PFSK-1 (cell line): ENCODE results near the gene CX3CL1.

Source experiments
- POLR2AphosphoS5 ChIP-seq: IDR thresholded peaks from 2 replicates; pipeline ENCODE4 v1.6.1; 2012; ENCODE audit warnings: low read depth, mild to moderate bottlenecking, control low read depth, low read length, moderate library complexity
- SIN3A ChIP-seq: IDR thresholded peaks from 2 replicates; pipeline ENCODE4 v1.6.1; 2012; ENCODE audit warnings: mild to moderate bottlenecking, low read length, moderate library complexity, borderline replicate concordance; ENCODE audit not compliant: insufficient read depth
- TAF1 ChIP-seq: IDR thresholded peaks from 2 replicates; pipeline ENCODE4 v1.6.1; 2012; ENCODE audit warnings: low read length, control low read depth, borderline replicate concordance; ENCODE audit not compliant: insufficient read depth
- TF ChIP-seq, protein P1 (sequence below), 2 experiments: IDR thresholded peaks; 2 replicates each; pipeline versions ENCODE4 v1.6.1 to v1.8.0; 2011 to 2012; ENCODE audit warnings: low read depth in 2 of 2, low read length in 2 of 2, control low read depth in 1 of 2, inconsistent platforms in 1 of 2, mild to moderate bottlenecking in 1 of 2, moderate library complexity in 1 of 2; ENCODE audit not compliant: insufficient read depth in 1 of 2

DNA sequence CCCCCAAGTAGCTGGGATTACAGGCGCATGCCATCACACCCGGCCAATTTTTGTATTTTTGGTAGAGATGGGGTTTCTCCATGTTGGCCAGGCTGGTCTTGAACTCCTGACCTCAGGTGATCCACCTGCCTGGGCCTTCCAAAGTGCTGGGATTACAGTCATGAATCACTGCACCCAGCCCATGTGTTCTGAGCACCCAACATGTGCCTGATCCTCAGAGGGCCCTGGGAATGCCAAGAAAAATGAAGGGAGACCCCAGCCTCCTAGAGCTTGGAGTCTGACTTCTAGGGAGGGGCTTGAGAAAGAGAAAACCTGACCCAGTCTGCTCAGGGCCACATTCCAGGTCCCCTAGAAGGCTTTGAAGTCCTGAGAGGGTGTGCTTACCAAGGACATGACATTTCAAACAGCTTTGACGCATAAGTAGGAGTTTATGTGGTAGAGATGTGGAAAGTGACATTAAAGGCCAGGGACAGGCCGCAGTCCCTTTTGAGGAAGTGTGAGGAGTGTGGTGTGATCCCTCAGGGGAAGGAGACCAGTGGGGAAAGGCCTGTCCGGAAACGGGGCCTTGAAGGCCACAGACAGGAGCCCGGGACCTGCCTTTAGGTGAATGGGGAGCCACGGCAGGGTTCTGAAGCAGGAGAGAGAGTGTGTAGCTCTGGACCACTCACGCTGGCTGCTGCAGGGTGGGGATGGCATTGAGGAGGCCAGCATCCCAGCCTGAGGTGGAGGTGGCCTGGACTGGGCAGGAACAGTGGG is 14.8 kb upstream of the CX3CL1 start:
- TF ChIP-seq, protein P1, sequence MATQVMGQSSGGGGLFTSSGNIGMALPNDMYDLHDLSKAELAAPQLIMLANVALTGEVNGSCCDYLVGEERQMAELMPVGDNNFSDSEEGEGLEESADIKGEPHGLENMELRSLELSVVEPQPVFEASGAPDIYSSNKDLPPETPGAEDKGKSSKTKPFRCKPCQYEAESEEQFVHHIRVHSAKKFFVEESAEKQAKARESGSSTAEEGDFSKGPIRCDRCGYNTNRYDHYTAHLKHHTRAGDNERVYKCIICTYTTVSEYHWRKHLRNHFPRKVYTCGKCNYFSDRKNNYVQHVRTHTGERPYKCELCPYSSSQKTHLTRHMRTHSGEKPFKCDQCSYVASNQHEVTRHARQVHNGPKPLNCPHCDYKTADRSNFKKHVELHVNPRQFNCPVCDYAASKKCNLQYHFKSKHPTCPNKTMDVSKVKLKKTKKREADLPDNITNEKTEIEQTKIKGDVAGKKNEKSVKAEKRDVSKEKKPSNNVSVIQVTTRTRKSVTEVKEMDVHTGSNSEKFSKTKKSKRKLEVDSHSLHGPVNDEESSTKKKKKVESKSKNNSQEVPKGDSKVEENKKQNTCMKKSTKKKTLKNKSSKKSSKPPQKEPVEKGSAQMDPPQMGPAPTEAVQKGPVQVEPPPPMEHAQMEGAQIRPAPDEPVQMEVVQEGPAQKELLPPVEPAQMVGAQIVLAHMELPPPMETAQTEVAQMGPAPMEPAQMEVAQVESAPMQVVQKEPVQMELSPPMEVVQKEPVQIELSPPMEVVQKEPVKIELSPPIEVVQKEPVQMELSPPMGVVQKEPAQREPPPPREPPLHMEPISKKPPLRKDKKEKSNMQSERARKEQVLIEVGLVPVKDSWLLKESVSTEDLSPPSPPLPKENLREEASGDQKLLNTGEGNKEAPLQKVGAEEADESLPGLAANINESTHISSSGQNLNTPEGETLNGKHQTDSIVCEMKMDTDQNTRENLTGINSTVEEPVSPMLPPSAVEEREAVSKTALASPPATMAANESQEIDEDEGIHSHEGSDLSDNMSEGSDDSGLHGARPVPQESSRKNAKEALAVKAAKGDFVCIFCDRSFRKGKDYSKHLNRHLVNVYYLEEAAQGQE (IDR thresholded peaks at IDR 0.05; ENCODE audit: insufficient read depth in 1 of 2, low read depth in 2 of 2, low read length in 2 of 2), result no peak
- TF ChIP-seq TAF1 (no peak), POLR2AphosphoS5 (no peak), SIN3A (no peak)
